CD8-positive, alpha-beta memory T cell (primary cell): ENCODE results near the gene HINT1. TPM values are rescaled to one million over a fixed set of nuclear protein-coding genes. Genes with fewer than 3 reads are reported as not detected.

ENCODE experiments used
- CTCF ChIA-PET: fragments of 350-600 bp; sonication (Branson Sonifier 250); formaldehyde crosslinking; loops from one replicate; lab custom pipeline; 2021; ENCODE audit warnings: antibody characterized with exemption; lab: Charles Lee
- POLR2A ChIA-PET: fragments of 350-600 bp; sonication (Branson Sonifier 250); formaldehyde crosslinking; loops from one replicate; lab custom pipeline; 2021; ENCODE audit warnings: antibody characterized with exemption; lab: Charles Lee
- DNase-seq, 5 donors: peaks; one replicate each; pipeline versions ENCODE4 v3.0.0 to v3.0.0-alpha.2; 2020 to 2022; ENCODE audit warnings: mixed read lengths in 1 of 5
- H3K27ac ChIP-seq: one replicate; pipeline ENCODE4 v1.7.0; 2013; ENCODE audit warnings: low read depth, mild to moderate bottlenecking, low read length, moderate library complexity
- H3K27me3 ChIP-seq: 2 replicates; pipeline ENCODE4 v1.7.0; 2013; ENCODE audit warnings: low read length, mild to moderate bottlenecking; ENCODE audit not compliant: insufficient read depth, poor library complexity, severe bottlenecking
- H3K36me3 ChIP-seq: 2 replicates; pipeline ENCODE4 v1.7.0; 2013; ENCODE audit warnings: mild to moderate bottlenecking, low read length, moderate library complexity; ENCODE audit not compliant: insufficient read depth
- H3K4me1 ChIP-seq: 2 replicates; pipeline ENCODE4 v1.7.0; 2013; ENCODE audit warnings: mild to moderate bottlenecking, low read length, moderate library complexity; ENCODE audit not compliant: insufficient read depth
- H3K4me3 ChIP-seq: 2 replicates; pipeline ENCODE4 v1.7.0; 2013; ENCODE audit warnings: mild to moderate bottlenecking, low read length
- H3K9me3 ChIP-seq: 2 replicates; pipeline ENCODE4 v1.7.0; 2013; ENCODE audit warnings: mild to moderate bottlenecking, low read length
- H3K27ac Mint-ChIP-seq, 8 donors: one replicate each; pipeline ENCODE4 v1.8.0; 2020 to 2021; ENCODE audit warnings: mixed read lengths in 8 of 8, mild to moderate bottlenecking in 6 of 8, inconsistent platforms in 3 of 8, moderate library complexity in 3 of 8
- H3K27me3 Mint-ChIP-seq, 2 donors: one replicate each; pipeline ENCODE4 v1.8.0; 2020 to 2021; ENCODE audit warnings: mixed read lengths in 2 of 2, mild to moderate bottlenecking in 1 of 2, moderate library complexity in 1 of 2
- H3K36me3 Mint-ChIP-seq, 3 donors: one replicate each; pipeline ENCODE4 v1.8.0; 2020 to 2021; ENCODE audit warnings: mixed read lengths in 3 of 3, inconsistent platforms in 1 of 3, mild to moderate bottlenecking in 1 of 3
- H3K4me1 Mint-ChIP-seq, 3 donors: one replicate each; pipeline ENCODE4 v1.8.0; 2020 to 2021; ENCODE audit warnings: mixed read lengths in 3 of 3, inconsistent platforms in 1 of 3, mild to moderate bottlenecking in 1 of 3
- H3K4me3 Mint-ChIP-seq, 7 donors: one replicate each; pipeline ENCODE4 v1.8.0; 2020 to 2021; ENCODE audit warnings: mixed read lengths in 7 of 7, mild to moderate bottlenecking in 6 of 7, moderate library complexity in 4 of 7, inconsistent platforms in 2 of 7
- H3K9me3 Mint-ChIP-seq, 5 donors: one replicate each; pipeline ENCODE4 v1.8.0; 2020 to 2022; ENCODE audit warnings: mixed read lengths in 5 of 5, mild to moderate bottlenecking in 3 of 5, moderate library complexity in 2 of 5, inconsistent platforms in 1 of 5
- polyA plus RNA-seq: library from polyadenylated mRNA; unstranded; fragments of 300-500 nt; fragmentation: Illumina TruSeq; gene quantifications from one replicate; pipeline ENCODE4 v1.2.3, GENCODE V29; 2021
- total RNA-seq, 2 experiments: library from RNA; stranded (reverse); gene quantifications; one replicate each; pipeline ENCODE4 v1.2.3, GENCODE V29; 2021

The HINT1 gene
- total and polyA plus RNA-seq, 3 experiments from 2014 or later, result 358 to 445 (median 364) TPM

DNA sequence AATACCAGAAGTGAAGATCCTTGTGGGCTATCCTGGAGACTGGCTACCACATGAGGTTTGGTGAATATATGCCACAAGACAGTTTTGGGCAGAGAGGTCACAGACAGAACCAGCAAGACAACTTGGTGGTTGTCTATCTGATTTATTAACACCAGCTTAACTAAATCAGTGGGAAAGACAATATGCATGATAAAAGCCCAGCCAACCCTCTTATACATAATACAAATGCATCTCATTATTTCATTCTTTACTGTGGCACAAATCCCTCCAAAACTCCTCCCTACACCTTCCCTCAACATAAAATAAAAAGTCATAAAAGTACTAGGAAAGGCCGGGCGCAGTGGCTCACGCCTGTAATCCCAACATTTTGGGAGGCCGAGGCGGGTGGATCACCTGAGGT lies 8.1 kb downstream of the HINT1 start:
- Mint-ChIP-seq H3K27ac (peak overlapping the region in 3 of 8 donors; percentile 44 to 51 (median 49)), H3K4me1 (peaks cover 32 to 53% (median 51%) of the 10 kb centered on the region in 3 donors), H3K4me3 (no peak overlapping the region), H3K27me3 (no peaks in the 10 kb centered on the region), H3K9me3 (no peaks in the 10 kb centered on the region), H3K36me3 (peaks cover 6 to 48% (median 22%) of the 10 kb centered on the region in 3 donors)
- ChIA-PET CTCF (no interaction called here), POLR2A (no interaction called here)
- DNase-seq, result no peak
- H3K9me3 ChIP-seq, result no peaks in the 10 kb centered on the region
- H3K27me3 ChIP-seq, result no peaks in the 10 kb centered on the region
- peaks cover 13% of the 10 kb centered on the region for H3K4me1 ChIP-seq
- H3K27ac ChIP-seq, result no peak overlapping the region
- H3K4me3 ChIP-seq, result no peak overlapping the region
- H3K36me3 ChIP-seq, result peaks cover 27% of the 10 kb centered on the region

DNA sequence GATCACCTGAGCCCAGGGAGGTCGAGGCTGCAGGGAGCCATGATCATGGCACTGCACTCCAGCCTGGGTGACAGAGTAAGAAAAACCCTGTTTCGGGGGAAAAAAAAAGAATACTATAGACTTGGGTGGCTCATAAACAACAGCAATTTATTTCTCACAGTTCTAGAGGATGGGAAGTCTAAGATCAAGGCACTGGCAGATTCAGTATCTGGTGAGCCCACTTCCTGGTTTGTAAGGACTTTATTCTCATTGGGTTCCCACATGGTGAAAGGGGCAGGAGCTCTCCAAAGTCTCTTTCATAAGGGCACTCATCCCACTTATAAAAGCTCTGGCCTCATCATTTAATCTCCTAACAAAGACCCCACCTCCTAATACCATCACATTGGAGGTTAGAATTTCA lies 8.7 kb downstream of the HINT1 start:
- Mint-ChIP-seq H3K4me1 (peaks cover 27 to 48% (median 46%) of the 10 kb centered on the region in 3 donors), H3K27me3 (no peaks in the 10 kb centered on the region), H3K27ac (peak overlapping the region; percentile 29 to 73 (median 47)), H3K4me3 (no peak overlapping the region), H3K9me3 (no peaks in the 10 kb centered on the region), H3K36me3 (peaks cover 6 to 43% (median 19%) of the 10 kb centered on the region in 3 donors)
- Histone ChIP-seq H3K9me3 (no peaks in the 10 kb centered on the region), H3K4me3 (no peak overlapping the region), H3K36me3 (peaks cover 24% of the 10 kb centered on the region), H3K27ac (no peak overlapping the region), H3K27me3 (no peaks in the 10 kb centered on the region), H3K4me1 (peaks cover 12% of the 10 kb centered on the region)
- CTCF ChIA-PET, result no interaction called here
- DNase-seq, result no peak
- POLR2A ChIA-PET, result no interaction called here

DNA sequence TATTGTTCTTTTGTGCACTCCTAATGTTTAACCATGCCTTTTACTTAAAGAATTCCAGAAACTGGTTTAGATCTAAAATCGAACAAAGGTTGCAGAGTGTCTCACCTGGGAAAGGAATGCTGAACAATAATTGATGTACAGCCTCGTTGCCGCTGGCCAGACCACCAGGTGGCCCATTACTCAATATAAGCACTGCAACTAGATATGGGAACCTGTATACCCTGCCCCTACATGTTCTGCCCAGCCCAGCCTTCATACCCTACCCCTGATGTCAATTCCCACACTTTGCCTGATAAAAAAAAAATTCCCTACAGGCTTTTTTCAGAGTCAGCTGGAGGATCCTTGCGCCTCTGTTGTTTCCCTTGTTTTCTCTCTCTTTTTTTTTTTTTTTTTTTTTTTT lies 13.8 kb downstream of the HINT1 start:
- Mint-ChIP-seq H3K4me1 (peaks cover 5 to 14% (median 10%) of the 10 kb centered on the region in 3 donors), H3K27me3 (no peaks in the 10 kb centered on the region), H3K27ac (no peak overlapping the region), H3K9me3 (no peaks in the 10 kb centered on the region), H3K4me3 (no peak overlapping the region), H3K36me3 (peaks cover 0 to 4% (median under 1%) of the 10 kb centered on the region in 3 donors)
- peaks cover 5% of the 10 kb centered on the region for H3K4me1 ChIP-seq
- H3K9me3 ChIP-seq, result no peaks in the 10 kb centered on the region
- no peak for DNase-seq
- H3K4me3 ChIP-seq, result no peak overlapping the region
- H3K36me3 ChIP-seq, result no peaks in the 10 kb centered on the region
- H3K27ac ChIP-seq, result no peak overlapping the region
- H3K27me3 ChIP-seq, result no peaks in the 10 kb centered on the region
- ChIA-PET POLR2A (interaction anchor here (0.6 kb wide), 1 partner anchor 377 kb away, joined by 6 read pairs; no protein-coding TSS in a partner anchor), CTCF (interaction anchor here (1.0 kb wide), 1 partner anchor 52 kb away, joined by 3 read pairs; no protein-coding TSS in a partner anchor)

DNA sequence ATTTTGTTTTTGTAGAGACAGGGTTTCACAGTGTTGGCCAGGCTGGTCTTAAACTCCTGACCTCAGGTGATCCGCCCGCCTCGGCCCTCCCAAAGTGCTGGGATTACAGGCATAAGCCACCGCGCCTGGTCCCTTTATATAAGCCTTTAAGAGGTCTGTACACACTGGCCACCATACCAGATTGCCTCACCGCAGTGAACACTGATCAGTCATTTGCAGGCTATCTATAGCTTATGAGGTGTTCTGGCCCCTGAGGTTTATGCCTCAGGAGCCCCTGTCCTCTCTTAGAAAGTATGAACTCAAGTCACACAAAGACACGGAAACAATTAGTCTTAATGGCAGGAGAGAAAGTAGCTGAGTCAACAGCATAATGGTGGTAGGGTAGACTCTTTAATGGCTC lies 14.6 kb downstream of the HINT1 start:
- Histone ChIP-seq H3K4me1 (no peaks in the 10 kb centered on the region), H3K36me3 (no peaks in the 10 kb centered on the region), H3K9me3 (no peaks in the 10 kb centered on the region), H3K27me3 (no peaks in the 10 kb centered on the region), H3K27ac (no peak overlapping the region), H3K4me3 (no peak overlapping the region)
- POLR2A ChIA-PET, result no interaction called here
- H3K36me3 Mint-ChIP-seq, result no peaks in the 10 kb centered on the region
- peaks cover 0 to 6% (median 2%) of the 10 kb centered on the region in 3 donors for H3K4me1 Mint-ChIP-seq
- no peaks in the 10 kb centered on the region for H3K9me3 Mint-ChIP-seq
- H3K27ac Mint-ChIP-seq, result peak overlapping the region in 1 of 8 donors; percentile 54
- CTCF ChIA-PET, result interaction anchor here (1.0 kb wide), 1 partner anchor 52 kb away, joined by 3 read pairs; no protein-coding TSS in a partner anchor
- H3K4me3 Mint-ChIP-seq, result no peak overlapping the region
- DNase-seq, result no peak
- no peaks in the 10 kb centered on the region for H3K27me3 Mint-ChIP-seq

- H3K4me1 ChIP-seq, result no peaks in the 10 kb centered on the region
- Mint-ChIP-seq H3K36me3 (peaks cover 0 to 5% (median 0%) of the 10 kb centered on the region in 3 donors), H3K9me3 (no peaks in the 10 kb centered on the region), H3K27me3 (no peaks in the 10 kb centered on the region), H3K4me3 (no peak overlapping the region), H3K4me1 (peaks cover 0 to 2% (median 0%) of the 10 kb centered on the region in 3 donors), H3K27ac (no peak overlapping the region)
- CTCF ChIA-PET, result no interaction called here
- POLR2A ChIA-PET, result no interaction called here
- no peak overlapping the region for H3K27ac ChIP-seq
- H3K4me3 ChIP-seq, result no peak overlapping the region
- no peaks in the 10 kb centered on the region for H3K36me3 ChIP-seq
- DNase-seq, result no peak
- no peaks in the 10 kb centered on the region for H3K27me3 ChIP-seq
- no peaks in the 10 kb centered on the region for H3K9me3 ChIP-seq
Observed at GRCh38 chr5:131148835-131149234, 16.2 kb downstream of the HINT1 start.

GRCh38 chr5:131147258-131147657 lies 17.8 kb downstream of the HINT1 start:
- Histone ChIP-seq H3K27me3 (no peaks in the 10 kb centered on the region), H3K9me3 (no peaks in the 10 kb centered on the region), H3K4me1 (no peaks in the 10 kb centered on the region), H3K4me3 (no peak overlapping the region), H3K27ac (no peak overlapping the region), H3K36me3 (no peaks in the 10 kb centered on the region)
- H3K27ac Mint-ChIP-seq, result no peak overlapping the region
- no peaks in the 10 kb centered on the region for H3K4me1 Mint-ChIP-seq
- ChIA-PET CTCF (interaction anchor here (1.1 kb wide), 1 partner anchor 259 kb away, joined by 3 read pairs; no protein-coding TSS in a partner anchor), POLR2A (no interaction called here)
- DNase-seq, result no peak
- H3K4me3 Mint-ChIP-seq, result no peak overlapping the region
- no peaks in the 10 kb centered on the region for H3K27me3 Mint-ChIP-seq
- H3K36me3 Mint-ChIP-seq, result peaks cover 0 to 5% (median 0%) of the 10 kb centered on the region in 3 donors
- no peaks in the 10 kb centered on the region for H3K9me3 Mint-ChIP-seq

GRCh38 chr5:131142970-131143617 lies 22.0 kb downstream of the HINT1 start:
- ChIA-PET POLR2A (no interaction called here), CTCF (no interaction called here)
- Histone ChIP-seq H3K36me3 (no peaks in the 10 kb centered on the region), H3K4me1 (no peaks in the 10 kb centered on the region), H3K27ac (no peak overlapping the region), H3K4me3 (no peak overlapping the region), H3K27me3 (no peaks in the 10 kb centered on the region), H3K9me3 (no peaks in the 10 kb centered on the region)
- H3K27me3 Mint-ChIP-seq, result peaks cover 0 to 7% of the 10 kb centered on the region in 2 donors
- DNase-seq, result no peak
- peaks cover 0 to 3% (median 0%) of the 10 kb centered on the region in 3 donors for H3K4me1 Mint-ChIP-seq
- H3K9me3 Mint-ChIP-seq, result no peaks in the 10 kb centered on the region
- no peak overlapping the region for H3K4me3 Mint-ChIP-seq
- H3K36me3 Mint-ChIP-seq, result peaks cover 0 to 9% (median 0%) of the 10 kb centered on the region in 3 donors
- no peak overlapping the region for H3K27ac Mint-ChIP-seq

GRCh38 chr5:131139321-131139720 lies 25.7 kb downstream of the HINT1 start:
- peaks cover 0 to 7% (median 0%) of the 10 kb centered on the region in 3 donors for H3K4me1 Mint-ChIP-seq
- Histone ChIP-seq H3K9me3 (no peaks in the 10 kb centered on the region), H3K27ac (no peak overlapping the region), H3K4me3 (no peak overlapping the region), H3K36me3 (no peaks in the 10 kb centered on the region), H3K27me3 (no peaks in the 10 kb centered on the region), H3K4me1 (no peaks in the 10 kb centered on the region)
- ChIA-PET POLR2A (interaction anchor here (0.6 kb wide), 1 partner anchor 15 kb away, joined by 3 read pairs; no protein-coding TSS in a partner anchor), CTCF (interaction anchor here (0.9 kb wide), 1 partner anchor 268 kb away, joined by 3 read pairs; no protein-coding TSS in a partner anchor)
- peaks cover 0 to 22% (median 0%) of the 10 kb centered on the region in 3 donors for H3K36me3 Mint-ChIP-seq
- no peak overlapping the region for H3K4me3 Mint-ChIP-seq
- DNase-seq, result no peak
- no peak overlapping the region for H3K27ac Mint-ChIP-seq
- peaks cover 4 to 7% of the 10 kb centered on the region in 2 donors for H3K27me3 Mint-ChIP-seq
- H3K9me3 Mint-ChIP-seq, result peaks cover 0 to 6% (median 4%) of the 10 kb centered on the region in 5 donors
